Measurements from ENCODE around the gene ZNF503. TPM values are rescaled to one million over a fixed set of nuclear protein-coding genes. Genes with fewer than 3 reads are reported as not detected.

ZNF503 gene
- total and polyA plus RNA-seq, 2 experiments from 2014 or later = 0.21 TPM; not detected in 1

DNA sequence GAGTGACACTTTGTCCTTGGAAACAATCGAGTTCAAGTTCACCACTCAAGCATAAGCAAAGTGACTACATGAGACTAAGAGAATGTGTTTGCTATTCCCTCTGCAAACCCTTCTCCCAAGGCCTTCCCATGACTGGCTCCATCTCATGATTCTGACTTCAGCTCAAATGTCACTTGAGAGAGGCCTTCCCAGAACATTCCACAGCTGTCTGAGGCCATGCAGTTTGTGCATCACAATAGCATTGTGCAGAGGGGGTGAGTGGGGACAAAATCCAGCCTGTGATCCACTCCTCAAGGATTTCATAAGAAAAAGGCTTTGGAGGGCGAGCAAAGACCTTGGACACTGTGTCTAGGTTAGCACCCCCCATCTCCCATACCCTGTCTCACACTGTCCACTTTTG lies 23.0 kb upstream of the ZNF503 start:
- Mint-ChIP-seq H3K36me3 (ENCODE audit: low read depth) (no peaks in the 10 kb centered on the region), H3K4me3 (no peak overlapping the region), H3K9me3 (no peaks in the 10 kb centered on the region; the same call in 2 of the 3 replicates), H3K27ac (no peak overlapping the region), H3K27me3 (ENCODE audit: insufficient read depth, low read depth, poor library complexity) (peaks cover 46% of the 10 kb centered on the region), H3K4me1 (peaks cover 11% of the 10 kb centered on the region)
- Histone ChIP-seq H3K36me3 (ENCODE audit: insufficient read depth) (no peaks in the 10 kb centered on the region), H3K9me2 (ENCODE audit: insufficient read depth) (no peaks in the 10 kb centered on the region), H3K4me2 (no peak overlapping the region), H3K79me2 (replicated peaks; ENCODE audit: insufficient read depth) (no peaks in the 10 kb centered on the region), H3K27ac (ENCODE audit: low read depth) (no peak overlapping the region), H3K27me3 (ENCODE audit: insufficient read depth) (peaks cover 100% of the 10 kb centered on the region), H4K20me1 (replicated peaks; ENCODE audit: insufficient read depth) (peaks cover 8% of the 10 kb centered on the region), H3F3A (replicated peaks; ENCODE audit: low read depth) (0 out of 2 replicates have a peak, but pooled peaks cover under 1% of the 10 kb centered on the region), H2AFZ (no peak overlapping the region), H3K4me3 (no peak overlapping the region), H3K4me1 (ENCODE audit: insufficient read depth) (peaks cover 12% of the 10 kb centered on the region)
- no peak for ATAC-seq
- DNase-seq (ENCODE audit: low spot score) = no peak
- no peak for TF ChIP-seq NANOG (IDR thresholded peaks at IDR 0.05; ENCODE audit: borderline replicate concordance)
- TF ChIP-seq EZH2phosphoT487 (IDR thresholded peaks at IDR 0.05; ENCODE audit: unreplicated experiment) = no peak
- TF ChIP-seq ZNF114 (CRISPR knock-in tag; IDR thresholded peaks at IDR 0.05) = no peak
- no peak for TF ChIP-seq CREB1 (CRISPR knock-in tag; IDR thresholded peaks at IDR 0.05; ENCODE audit: low read depth)
- no peak for TF ChIP-seq POLR2AphosphoS5 (IDR thresholded peaks at IDR 0.05; ENCODE audit: low read depth)
- TF ChIP-seq ZNF331 (CRISPR knock-in tag; IDR thresholded peaks at IDR 0.05; ENCODE audit: low read depth) = no peak
- no peak for TF ChIP-seq EZH2 (IDR thresholded peaks at IDR 0.05; ENCODE audit: low read depth, unreplicated experiment)
- TF ChIP-seq, protein P1, sequence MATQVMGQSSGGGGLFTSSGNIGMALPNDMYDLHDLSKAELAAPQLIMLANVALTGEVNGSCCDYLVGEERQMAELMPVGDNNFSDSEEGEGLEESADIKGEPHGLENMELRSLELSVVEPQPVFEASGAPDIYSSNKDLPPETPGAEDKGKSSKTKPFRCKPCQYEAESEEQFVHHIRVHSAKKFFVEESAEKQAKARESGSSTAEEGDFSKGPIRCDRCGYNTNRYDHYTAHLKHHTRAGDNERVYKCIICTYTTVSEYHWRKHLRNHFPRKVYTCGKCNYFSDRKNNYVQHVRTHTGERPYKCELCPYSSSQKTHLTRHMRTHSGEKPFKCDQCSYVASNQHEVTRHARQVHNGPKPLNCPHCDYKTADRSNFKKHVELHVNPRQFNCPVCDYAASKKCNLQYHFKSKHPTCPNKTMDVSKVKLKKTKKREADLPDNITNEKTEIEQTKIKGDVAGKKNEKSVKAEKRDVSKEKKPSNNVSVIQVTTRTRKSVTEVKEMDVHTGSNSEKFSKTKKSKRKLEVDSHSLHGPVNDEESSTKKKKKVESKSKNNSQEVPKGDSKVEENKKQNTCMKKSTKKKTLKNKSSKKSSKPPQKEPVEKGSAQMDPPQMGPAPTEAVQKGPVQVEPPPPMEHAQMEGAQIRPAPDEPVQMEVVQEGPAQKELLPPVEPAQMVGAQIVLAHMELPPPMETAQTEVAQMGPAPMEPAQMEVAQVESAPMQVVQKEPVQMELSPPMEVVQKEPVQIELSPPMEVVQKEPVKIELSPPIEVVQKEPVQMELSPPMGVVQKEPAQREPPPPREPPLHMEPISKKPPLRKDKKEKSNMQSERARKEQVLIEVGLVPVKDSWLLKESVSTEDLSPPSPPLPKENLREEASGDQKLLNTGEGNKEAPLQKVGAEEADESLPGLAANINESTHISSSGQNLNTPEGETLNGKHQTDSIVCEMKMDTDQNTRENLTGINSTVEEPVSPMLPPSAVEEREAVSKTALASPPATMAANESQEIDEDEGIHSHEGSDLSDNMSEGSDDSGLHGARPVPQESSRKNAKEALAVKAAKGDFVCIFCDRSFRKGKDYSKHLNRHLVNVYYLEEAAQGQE (IDR thresholded peaks at IDR 0.05; ENCODE audit: unreplicated experiment) = no peak
- TF ChIP-seq, protein P2, sequence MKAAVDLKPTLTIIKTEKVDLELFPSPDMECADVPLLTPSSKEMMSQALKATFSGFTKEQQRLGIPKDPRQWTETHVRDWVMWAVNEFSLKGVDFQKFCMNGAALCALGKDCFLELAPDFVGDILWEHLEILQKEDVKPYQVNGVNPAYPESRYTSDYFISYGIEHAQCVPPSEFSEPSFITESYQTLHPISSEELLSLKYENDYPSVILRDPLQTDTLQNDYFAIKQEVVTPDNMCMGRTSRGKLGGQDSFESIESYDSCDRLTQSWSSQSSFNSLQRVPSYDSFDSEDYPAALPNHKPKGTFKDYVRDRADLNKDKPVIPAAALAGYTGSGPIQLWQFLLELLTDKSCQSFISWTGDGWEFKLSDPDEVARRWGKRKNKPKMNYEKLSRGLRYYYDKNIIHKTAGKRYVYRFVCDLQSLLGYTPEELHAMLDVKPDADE (IDR thresholded peaks at IDR 0.05) = no peak
- TF ChIP-seq, protein P3, sequence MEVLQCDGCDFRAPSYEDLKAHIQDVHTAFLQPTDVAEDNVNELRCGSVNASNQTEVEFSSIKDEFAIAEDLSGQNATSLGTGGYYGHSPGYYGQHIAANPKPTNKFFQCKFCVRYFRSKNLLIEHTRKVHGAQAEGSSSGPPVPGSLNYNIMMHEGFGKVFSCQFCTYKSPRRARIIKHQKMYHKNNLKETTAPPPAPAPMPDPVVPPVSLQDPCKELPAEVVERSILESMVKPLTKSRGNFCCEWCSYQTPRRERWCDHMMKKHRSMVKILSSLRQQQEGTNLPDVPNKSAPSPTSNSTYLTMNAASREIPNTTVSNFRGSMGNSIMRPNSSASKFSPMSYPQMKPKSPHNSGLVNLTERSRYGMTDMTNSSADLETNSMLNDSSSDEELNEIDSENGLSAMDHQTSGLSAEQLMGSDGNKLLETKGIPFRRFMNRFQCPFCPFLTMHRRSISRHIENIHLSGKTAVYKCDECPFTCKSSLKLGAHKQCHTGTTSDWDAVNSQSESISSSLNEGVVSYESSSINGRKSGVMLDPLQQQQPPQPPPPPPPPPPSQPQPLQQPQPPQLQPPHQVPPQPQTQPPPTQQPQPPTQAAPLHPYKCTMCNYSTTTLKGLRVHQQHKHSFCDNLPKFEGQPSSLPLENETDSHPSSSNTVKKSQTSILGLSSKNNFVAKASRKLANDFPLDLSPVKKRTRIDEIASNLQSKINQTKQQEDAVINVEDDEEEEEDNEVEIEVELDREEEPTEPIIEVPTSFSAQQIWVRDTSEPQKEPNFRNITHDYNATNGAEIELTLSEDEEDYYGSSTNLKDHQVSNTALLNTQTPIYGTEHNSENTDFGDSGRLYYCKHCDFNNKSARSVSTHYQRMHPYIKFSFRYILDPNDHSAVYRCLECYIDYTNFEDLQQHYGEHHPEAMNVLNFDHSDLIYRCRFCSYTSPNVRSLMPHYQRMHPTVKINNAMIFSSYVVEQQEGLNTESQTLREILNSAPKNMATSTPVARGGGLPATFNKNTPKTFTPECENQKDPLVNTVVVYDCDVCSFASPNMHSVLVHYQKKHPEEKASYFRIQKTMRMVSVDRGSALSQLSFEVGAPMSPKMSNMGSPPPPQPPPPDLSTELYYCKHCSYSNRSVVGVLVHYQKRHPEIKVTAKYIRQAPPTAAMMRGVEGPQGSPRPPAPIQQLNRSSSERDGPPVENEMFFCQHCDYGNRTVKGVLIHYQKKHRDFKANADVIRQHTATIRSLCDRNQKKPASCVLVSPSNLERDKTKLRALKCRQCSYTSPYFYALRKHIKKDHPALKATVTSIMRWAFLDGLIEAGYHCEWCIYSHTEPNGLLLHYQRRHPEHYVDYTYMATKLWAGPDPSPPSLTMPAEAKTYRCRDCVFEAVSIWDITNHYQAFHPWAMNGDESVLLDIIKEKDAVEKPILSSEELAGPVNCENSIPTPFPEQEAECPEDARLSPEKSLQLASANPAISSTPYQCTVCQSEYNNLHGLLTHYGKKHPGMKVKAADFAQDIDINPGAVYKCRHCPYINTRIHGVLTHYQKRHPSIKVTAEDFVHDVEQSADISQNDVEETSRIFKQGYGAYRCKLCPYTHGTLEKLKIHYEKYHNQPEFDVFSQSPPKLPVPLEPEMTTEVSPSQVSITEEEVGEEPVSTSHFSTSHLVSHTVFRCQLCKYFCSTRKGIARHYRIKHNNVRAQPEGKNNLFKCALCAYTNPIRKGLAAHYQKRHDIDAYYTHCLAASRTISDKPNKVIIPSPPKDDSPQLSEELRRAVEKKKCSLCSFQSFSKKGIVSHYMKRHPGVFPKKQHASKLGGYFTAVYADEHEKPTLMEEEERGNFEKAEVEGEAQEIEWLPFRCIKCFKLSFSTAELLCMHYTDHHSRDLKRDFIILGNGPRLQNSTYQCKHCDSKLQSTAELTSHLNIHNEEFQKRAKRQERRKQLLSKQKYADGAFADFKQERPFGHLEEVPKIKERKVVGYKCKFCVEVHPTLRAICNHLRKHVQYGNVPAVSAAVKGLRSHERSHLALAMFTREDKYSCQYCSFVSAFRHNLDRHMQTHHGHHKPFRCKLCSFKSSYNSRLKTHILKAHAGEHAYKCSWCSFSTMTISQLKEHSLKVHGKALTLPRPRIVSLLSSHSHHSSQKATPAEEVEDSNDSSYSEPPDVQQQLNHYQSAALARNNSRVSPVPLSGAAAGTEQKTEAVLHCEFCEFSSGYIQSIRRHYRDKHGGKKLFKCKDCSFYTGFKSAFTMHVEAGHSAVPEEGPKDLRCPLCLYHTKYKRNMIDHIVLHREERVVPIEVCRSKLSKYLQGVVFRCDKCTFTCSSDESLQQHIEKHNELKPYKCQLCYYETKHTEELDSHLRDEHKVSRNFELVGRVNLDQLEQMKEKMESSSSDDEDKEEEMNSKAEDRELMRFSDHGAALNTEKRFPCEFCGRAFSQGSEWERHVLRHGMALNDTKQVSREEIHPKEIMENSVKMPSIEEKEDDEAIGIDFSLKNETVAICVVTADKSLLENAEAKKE (CRISPR knock-in tag; IDR thresholded peaks at IDR 0.05) = no peak
- TF ChIP-seq, protein P4, sequence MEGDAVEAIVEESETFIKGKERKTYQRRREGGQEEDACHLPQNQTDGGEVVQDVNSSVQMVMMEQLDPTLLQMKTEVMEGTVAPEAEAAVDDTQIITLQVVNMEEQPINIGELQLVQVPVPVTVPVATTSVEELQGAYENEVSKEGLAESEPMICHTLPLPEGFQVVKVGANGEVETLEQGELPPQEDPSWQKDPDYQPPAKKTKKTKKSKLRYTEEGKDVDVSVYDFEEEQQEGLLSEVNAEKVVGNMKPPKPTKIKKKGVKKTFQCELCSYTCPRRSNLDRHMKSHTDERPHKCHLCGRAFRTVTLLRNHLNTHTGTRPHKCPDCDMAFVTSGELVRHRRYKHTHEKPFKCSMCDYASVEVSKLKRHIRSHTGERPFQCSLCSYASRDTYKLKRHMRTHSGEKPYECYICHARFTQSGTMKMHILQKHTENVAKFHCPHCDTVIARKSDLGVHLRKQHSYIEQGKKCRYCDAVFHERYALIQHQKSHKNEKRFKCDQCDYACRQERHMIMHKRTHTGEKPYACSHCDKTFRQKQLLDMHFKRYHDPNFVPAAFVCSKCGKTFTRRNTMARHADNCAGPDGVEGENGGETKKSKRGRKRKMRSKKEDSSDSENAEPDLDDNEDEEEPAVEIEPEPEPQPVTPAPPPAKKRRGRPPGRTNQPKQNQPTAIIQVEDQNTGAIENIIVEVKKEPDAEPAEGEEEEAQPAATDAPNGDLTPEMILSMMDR (conservative IDR thresholded peaks at IDR 0.05; ENCODE audit: low read depth in 2 of 2) = no peak
- TF ChIP-seq STAT1 (IDR thresholded peaks at IDR 0.05; ENCODE audit: unreplicated experiment) = no peak
- no peak for TF ChIP-seq JUNB (IDR thresholded peaks at IDR 0.05; ENCODE audit: unreplicated experiment)
